ENCODE results near the gene FA2H.

DNA sequence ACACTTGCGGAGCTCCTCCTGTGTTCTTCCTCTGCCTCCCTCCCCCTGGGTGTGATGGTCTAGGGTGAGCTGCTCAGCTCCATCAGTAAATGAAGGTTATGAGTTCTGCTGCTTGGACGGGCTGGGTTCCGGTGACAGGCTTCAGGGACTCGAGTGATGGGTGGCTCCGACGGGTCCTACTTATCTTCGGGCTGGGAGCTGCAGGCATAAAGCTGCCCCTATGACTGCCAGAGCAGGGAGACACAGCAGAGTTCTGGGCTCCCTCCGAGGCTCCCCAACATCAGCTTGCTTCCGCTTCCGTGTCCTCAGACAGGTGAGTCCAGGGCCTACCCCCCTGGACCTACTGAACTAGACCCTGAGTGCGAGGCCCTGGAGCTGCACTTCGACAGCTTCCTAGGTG is 62.7 kb downstream of the FA2H start:
- TF ChIP-seq, protein P1, sequence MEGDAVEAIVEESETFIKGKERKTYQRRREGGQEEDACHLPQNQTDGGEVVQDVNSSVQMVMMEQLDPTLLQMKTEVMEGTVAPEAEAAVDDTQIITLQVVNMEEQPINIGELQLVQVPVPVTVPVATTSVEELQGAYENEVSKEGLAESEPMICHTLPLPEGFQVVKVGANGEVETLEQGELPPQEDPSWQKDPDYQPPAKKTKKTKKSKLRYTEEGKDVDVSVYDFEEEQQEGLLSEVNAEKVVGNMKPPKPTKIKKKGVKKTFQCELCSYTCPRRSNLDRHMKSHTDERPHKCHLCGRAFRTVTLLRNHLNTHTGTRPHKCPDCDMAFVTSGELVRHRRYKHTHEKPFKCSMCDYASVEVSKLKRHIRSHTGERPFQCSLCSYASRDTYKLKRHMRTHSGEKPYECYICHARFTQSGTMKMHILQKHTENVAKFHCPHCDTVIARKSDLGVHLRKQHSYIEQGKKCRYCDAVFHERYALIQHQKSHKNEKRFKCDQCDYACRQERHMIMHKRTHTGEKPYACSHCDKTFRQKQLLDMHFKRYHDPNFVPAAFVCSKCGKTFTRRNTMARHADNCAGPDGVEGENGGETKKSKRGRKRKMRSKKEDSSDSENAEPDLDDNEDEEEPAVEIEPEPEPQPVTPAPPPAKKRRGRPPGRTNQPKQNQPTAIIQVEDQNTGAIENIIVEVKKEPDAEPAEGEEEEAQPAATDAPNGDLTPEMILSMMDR (IDR thresholded peaks at IDR 0.05; ENCODE audit: borderline replicate concordance, extremely low read depth, low read length, poor library complexity, severe bottlenecking) = no peak
- TF ChIP-seq EZH2 (IDR thresholded peaks at IDR 0.05; ENCODE audit: borderline replicate concordance, low read depth, low read length, severe bottlenecking) = no peak
